Measurements from ENCODE around the gene PLAGL2. TPM values are rescaled to one million over a fixed set of nuclear protein-coding genes. Genes with fewer than 3 reads are reported as not detected.
"Not testable (repeated sequence)": the region's sequence is repeated elsewhere in the genome, so short reads cannot be mapped to it uniquely, and the experiment has no call there.

Gene PLAGL2
- polyA plus RNA-seq, 1 donor (not counting 4 experiments of a cell fraction or from before 2014, with no cell fraction given): 4.3 TPM

- Histone ChIP-seq H4K20me1 (ENCODE audit: control insufficient read depth, extremely low read depth, insufficient read depth, low read length) (no peaks in the 10 kb centered on the region), H3K36me3 (ENCODE audit: control insufficient read depth in 2 of 2, extremely low read depth in 1 of 2, insufficient read depth in 2 of 2, low read length in 2 of 2) (no peaks in the 10 kb centered on the region)
- dilution Hi-C loops (cut with MboI; ENCODE audit: extremely low pct_ligation_motif_present, low sequenced_read_pairs): no loop called here
These were observed 40.5 kb upstream of the PLAGL2 start for GRCh38 chr20:32248043-32248442.

DNA sequence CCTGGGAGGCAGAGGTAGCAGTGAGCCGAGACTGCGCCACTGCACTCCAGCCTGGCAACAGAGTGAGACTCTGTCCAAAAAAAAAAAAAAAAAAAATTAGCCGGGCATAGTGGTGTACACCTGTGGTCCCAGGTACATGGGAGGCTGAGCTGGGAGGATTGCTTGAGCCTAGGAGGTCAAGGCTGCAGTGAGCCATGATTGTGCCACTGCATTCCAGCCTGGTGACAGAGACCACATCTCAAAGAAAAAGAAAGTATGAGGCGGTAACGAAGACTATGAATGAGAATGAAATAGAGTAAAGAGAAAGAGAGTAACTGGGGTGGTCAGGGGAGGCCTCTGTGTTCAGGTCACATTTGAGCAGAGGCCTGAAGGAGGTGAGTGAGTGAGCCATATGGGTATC is 38.7 kb upstream of the PLAGL2 start:
- H3K4me2 ChIP-seq (ENCODE audit: control insufficient read depth, extremely low read depth, insufficient read depth, low read depth, low read length); H3K4me3 ChIP-seq (ENCODE audit: control insufficient read depth in 2 of 3, extremely low read depth in 1 of 3, insufficient read depth in 2 of 3, low read depth in 1 of 3, low read length in 3 of 3); H3K27ac ChIP-seq (ENCODE audit: control insufficient read depth, insufficient read depth, low read length); H3K36me3 ChIP-seq (ENCODE audit: control insufficient read depth in 2 of 2, extremely low read depth in 1 of 2, insufficient read depth in 2 of 2, low read length in 2 of 2); H3K4me1 ChIP-seq (ENCODE audit: control insufficient read depth, extremely low read depth, insufficient read depth, low read length); dilution Hi-C loops (cut with MboI; ENCODE audit: extremely low pct_ligation_motif_present, low sequenced_read_pairs); H2AFZ ChIP-seq (ENCODE audit: control insufficient read depth, low read length); FAIRE-seq; H3K79me2 ChIP-seq (ENCODE audit: control insufficient read depth, insufficient read depth, low read length); H4K20me1 ChIP-seq (ENCODE audit: control insufficient read depth, extremely low read depth, insufficient read depth, low read length); H3K9me3 ChIP-seq (ENCODE audit: control insufficient read depth, low read depth, low read length); DNase-seq (ENCODE audit: low read depth, low spot score); H3K9me1 ChIP-seq (ENCODE audit: control insufficient read depth, extremely low read depth, insufficient read depth, low read length); H3K9ac ChIP-seq (ENCODE audit: control insufficient read depth, extremely low read depth, insufficient read depth, low read length); H3K27me3 ChIP-seq (ENCODE audit: control insufficient read depth, extremely low read depth, insufficient read depth, low read length): not testable (repeated sequence)

More at GRCh38 chr20:32248043-32248442, 40.5 kb upstream of the PLAGL2 start:
- no peaks in the 10 kb centered on the region for H3K9me1 ChIP-seq (ENCODE audit: control insufficient read depth, extremely low read depth, insufficient read depth, low read length)
- no peaks in the 10 kb centered on the region for H3K27me3 ChIP-seq (ENCODE audit: control insufficient read depth, extremely low read depth, insufficient read depth, low read length)
- TF ChIP-seq EZH2 (IDR thresholded peaks at IDR 0.05; ENCODE audit: low read length) (no peak), CTCF (optimal IDR thresholded peaks at IDR 0.05 in 1 of 3, IDR thresholded peaks at IDR 0.05 in 1 of 3, conservative IDR thresholded peaks at IDR 0.05 in 1 of 3; ENCODE audit: extremely low read depth in 1 of 3, insufficient read depth in 2 of 3, low read length in 3 of 3) (no peak)
- H3K4me3 ChIP-seq (ENCODE audit: control insufficient read depth in 2 of 3, extremely low read depth in 1 of 3, insufficient read depth in 2 of 3, low read depth in 1 of 3, low read length in 3 of 3): no peak overlapping the region
- H3K4me1 ChIP-seq (ENCODE audit: control insufficient read depth, extremely low read depth, insufficient read depth, low read length): no peaks in the 10 kb centered on the region
- no peak overlapping the region for H3K4me2 ChIP-seq (ENCODE audit: control insufficient read depth, extremely low read depth, insufficient read depth, low read depth, low read length)
- DNase-seq (ENCODE audit: low read depth, low spot score) (no peak), FAIRE-seq (no peak)
- H3K79me2 ChIP-seq (ENCODE audit: control insufficient read depth, insufficient read depth, low read length): no peaks in the 10 kb centered on the region
- H3K9me3 ChIP-seq (ENCODE audit: control insufficient read depth, low read depth, low read length): no peaks in the 10 kb centered on the region
- H3K27ac ChIP-seq (ENCODE audit: control insufficient read depth, insufficient read depth, low read length): no peak overlapping the region
- H3K9ac ChIP-seq (ENCODE audit: control insufficient read depth, extremely low read depth, insufficient read depth, low read length): no peak overlapping the region
- H2AFZ ChIP-seq (ENCODE audit: control insufficient read depth, low read length): no peak overlapping the region

- DNase-seq (ENCODE audit: low read depth, low spot score) (no peak), FAIRE-seq (no peak)
- Histone ChIP-seq H3K4me2 (ENCODE audit: control insufficient read depth, extremely low read depth, insufficient read depth, low read depth, low read length) (no peak overlapping the region), H4K20me1 (ENCODE audit: control insufficient read depth, extremely low read depth, insufficient read depth, low read length) (no peaks in the 10 kb centered on the region), H3K4me3 (ENCODE audit: control insufficient read depth in 2 of 3, extremely low read depth in 1 of 3, insufficient read depth in 2 of 3, low read depth in 1 of 3, low read length in 3 of 3) (no peak overlapping the region), H3K9me3 (ENCODE audit: control insufficient read depth, low read depth, low read length) (no peaks in the 10 kb centered on the region), H3K27ac (ENCODE audit: control insufficient read depth, insufficient read depth, low read length) (no peak overlapping the region), H3K27me3 (ENCODE audit: control insufficient read depth, extremely low read depth, insufficient read depth, low read length) (no peaks in the 10 kb centered on the region), H3K4me1 (ENCODE audit: control insufficient read depth, extremely low read depth, insufficient read depth, low read length) (no peaks in the 10 kb centered on the region), H3K9me1 (ENCODE audit: control insufficient read depth, extremely low read depth, insufficient read depth, low read length) (no peaks in the 10 kb centered on the region), H3K36me3 (ENCODE audit: control insufficient read depth in 2 of 2, extremely low read depth in 1 of 2, insufficient read depth in 2 of 2, low read length in 2 of 2) (no peaks in the 10 kb centered on the region), H3K79me2 (ENCODE audit: control insufficient read depth, insufficient read depth, low read length) (no peaks in the 10 kb centered on the region), H2AFZ (ENCODE audit: control insufficient read depth, low read length) (no peak overlapping the region), H3K9ac (ENCODE audit: control insufficient read depth, extremely low read depth, insufficient read depth, low read length) (no peak overlapping the region)
- dilution Hi-C loops (cut with MboI; ENCODE audit: extremely low pct_ligation_motif_present, low sequenced_read_pairs): no loop called here
- TF ChIP-seq EZH2 (IDR thresholded peaks at IDR 0.05; ENCODE audit: low read length) (no peak), CTCF (optimal IDR thresholded peaks at IDR 0.05 in 1 of 3, IDR thresholded peaks at IDR 0.05 in 1 of 3, conservative IDR thresholded peaks at IDR 0.05 in 1 of 3; ENCODE audit: extremely low read depth in 1 of 3, insufficient read depth in 2 of 3, low read length in 3 of 3) (no peak)
These were observed 37.4 kb upstream of the PLAGL2 start for GRCh38 chr20:32244959-32245358.
